Measurements from ENCODE around the gene YBX1.
"Not testable (repeated sequence)": the region's sequence is repeated elsewhere in the genome, so short reads cannot be mapped to it uniquely, and the experiment has no call there.

YBX1 gene

DNA sequence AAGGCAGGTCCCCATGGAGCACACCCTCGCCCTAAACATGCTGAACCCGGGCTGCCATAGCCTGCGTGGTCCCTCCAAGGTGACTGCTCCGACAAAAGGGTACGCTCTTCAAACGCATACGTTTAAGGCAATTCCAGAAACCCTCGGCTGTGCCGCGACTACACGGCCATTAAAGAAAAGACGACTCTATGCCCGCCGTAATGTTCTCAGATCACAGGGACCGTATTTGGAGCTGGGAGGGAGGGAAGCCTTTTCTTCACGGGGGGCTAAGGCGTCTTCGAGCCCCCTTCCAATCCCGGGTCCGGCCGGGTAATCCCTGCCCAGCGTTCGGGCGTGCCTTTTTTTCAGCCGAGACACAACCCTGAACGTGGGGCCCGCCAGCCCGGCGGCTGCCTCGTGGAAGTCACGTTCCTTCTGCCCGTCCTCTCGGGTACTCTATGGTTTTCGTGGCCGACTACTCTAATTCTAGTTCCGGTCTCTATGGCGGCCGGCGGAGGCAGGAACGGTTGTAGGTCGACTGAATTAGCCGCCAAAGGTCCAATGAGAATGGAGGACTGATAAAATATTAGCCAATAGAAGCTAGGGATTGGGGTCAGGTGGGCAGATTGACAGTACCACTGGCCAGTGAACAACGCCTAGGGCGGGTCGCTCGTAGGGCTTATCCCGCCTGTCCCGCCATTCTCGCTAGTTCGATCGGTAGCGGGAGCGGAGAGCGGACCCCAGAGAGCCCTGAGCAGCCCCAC, at the start of gene YBX1:
YBX1 (plus strand) TSS at position 678 of the 743 bp plus-strand sequence. CDS start 148 bp downstream, outside the sequence.
- peak; percentile 87 to 88 for DNase-seq (ENCODE audit: low read depth in 2 of 2)

DNA sequence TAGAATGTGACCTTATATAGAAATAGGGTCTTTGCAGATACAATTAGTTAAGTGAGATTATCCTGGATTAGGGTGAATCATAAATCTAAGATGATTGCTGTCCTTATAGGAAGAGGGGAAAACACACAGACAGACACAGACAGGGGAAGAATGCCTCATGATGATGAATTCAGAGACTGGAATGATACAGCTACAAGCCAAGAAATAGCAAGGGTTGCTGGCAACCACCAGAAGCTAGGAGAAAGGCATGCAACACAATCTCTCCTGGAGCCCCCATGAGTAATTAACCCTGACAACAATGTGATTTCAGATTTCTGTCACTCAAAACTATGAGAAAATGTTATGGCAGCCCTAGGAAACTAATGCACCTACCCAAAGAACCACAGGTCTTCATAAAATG, 43.1 kb upstream of the YBX1 start:
- no peak for DNase-seq (ENCODE audit: low read depth in 2 of 2)

DNA sequence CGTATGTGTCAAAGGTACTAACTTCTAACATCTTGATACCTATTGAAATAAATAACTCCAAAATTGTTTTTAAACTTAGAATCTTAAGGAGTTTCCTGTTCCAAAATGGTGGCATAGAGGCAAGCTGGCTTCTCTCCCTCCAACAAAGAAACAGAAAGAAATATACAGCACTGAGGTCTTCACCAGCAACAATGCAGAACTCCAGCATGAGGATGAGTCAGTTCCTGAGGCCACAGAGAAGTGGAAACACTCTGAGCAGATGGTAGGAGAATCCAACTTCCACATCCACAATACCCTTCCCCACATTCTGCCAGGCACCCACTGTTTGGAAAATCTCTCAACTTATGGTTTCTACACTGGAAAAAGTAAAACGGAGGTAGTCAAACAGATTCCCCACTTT, 36.2 kb upstream of the YBX1 start:
- DNase-seq (ENCODE audit: low read depth in 2 of 2) = no peak

DNA sequence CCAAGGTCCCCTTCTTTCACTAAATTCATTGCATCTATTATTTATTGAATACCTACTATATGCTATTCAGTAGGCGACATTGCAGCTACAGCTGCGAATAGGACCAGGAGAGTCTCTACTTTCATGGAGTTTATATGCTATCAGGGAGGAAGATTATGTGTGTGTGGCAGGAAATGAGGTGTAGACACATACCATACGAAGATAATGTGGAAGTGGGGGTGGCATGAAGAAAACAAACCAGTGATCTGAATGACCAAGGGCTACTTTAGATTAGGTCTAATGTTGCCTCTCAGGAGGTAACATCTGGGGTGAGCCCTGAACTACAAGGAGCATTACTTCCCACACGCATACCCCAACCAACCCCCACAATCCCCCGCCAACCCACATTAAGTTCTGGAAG, 25.0 kb upstream of the YBX1 start:
- DNase-seq (ENCODE audit: low read depth in 2 of 2) = no peak

DNA sequence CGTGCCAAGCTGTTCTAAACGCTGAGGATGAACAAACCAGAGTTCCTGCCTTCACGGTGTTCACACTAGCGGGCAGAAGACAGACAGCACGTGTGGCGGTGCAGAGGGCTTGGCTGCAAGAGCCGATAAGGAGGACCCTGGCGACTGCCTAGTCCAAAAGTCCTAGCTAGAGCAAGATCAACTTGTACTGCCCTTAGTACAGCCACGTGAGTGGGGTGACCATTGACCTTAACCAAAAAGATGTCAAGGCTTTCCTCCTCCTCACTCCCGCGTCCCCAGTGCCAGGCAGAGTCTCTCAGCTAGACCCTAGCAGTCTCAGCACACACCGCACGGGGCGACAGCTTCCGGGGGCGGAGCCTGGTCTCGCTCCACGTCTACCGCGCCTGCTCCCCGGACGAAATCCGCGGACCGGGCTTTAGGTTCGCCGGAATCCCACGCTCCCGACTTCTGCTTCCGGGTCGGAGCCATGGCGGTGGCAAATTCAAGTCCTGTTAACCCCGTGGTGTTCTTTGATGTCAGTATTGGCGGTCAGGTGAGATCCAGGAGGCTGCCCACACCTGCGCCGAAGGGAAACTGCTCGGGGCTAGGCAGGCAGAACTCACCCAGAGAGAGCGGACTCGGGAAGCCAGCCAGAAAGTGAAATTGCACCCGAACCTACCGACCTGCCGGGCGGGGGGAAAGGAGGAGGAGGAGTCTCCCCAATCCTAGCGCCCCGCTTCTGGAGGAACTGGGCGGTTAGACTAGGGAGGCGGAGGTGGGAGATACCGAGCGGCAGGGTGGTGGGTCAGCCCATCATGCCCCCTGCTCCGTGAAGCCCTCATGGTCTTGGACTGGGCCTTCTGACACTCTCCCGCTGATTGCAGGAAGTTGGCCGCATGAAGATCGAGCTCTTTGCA, 24.0 kb upstream of the YBX1 start, which contains the start of gene PPIH:
PPIH (plus strand) TSS at position 443 of the 896 bp plus-strand sequence; CDS start at position 467, 24 bp downstream.
- peak; percentile 74 to 84 for DNase-seq (ENCODE audit: low read depth in 2 of 2)

DNA sequence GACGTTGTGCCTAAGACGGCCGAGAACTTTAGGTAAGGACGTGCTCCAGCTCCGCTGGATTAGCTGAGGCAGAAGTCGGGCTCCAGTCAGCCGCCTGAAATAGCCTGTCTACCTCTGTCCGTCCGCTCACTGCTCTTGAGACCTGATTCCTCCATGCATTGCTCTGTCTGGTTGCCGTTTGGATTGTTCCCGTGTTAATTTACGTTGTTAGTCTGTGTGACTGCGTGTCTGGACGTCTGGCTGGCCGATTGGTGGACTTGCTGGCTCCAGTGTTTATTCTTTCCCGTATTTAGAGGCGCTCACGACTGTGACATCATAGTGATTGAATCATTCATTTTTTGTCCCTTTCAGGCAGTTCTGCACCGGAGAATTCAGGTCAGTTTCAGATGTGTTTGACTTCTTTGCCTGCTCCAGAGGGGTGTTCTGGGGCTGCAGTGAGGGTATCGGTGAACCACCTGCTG, 23.3 kb upstream of the YBX1 start:
- DNase-seq (ENCODE audit: low read depth in 2 of 2) = no peak

DNA sequence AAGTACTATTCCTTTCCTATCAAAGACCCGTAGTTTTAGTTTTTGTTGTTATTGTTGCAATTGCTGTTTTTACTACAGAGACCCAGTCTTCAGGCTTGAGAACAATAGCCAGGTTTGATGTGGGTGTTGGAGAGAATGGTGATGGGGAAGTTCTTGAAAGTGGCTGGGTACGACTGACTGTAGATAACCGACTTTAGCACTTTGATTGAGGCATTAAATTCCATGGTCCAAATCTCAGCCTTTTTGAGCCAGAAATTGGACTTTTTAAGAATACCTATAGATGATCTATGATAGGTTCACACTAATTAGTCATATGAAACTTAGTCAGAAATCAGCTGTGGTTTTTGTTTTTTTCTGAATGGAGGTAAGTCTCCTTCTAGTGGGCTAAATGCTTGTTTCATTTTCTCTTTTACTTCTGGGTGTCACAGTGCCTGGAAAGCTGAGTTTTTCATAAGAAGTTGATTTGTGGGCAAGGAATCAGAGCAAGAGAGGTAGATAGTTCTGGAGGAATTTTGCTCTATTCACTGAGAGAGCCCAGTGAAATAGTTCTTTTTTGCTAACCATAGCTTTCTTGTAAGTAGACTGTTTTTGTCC, 21.2 kb upstream of the YBX1 start:
- DNase-seq (ENCODE audit: low read depth in 2 of 2) = no peak

DNA sequence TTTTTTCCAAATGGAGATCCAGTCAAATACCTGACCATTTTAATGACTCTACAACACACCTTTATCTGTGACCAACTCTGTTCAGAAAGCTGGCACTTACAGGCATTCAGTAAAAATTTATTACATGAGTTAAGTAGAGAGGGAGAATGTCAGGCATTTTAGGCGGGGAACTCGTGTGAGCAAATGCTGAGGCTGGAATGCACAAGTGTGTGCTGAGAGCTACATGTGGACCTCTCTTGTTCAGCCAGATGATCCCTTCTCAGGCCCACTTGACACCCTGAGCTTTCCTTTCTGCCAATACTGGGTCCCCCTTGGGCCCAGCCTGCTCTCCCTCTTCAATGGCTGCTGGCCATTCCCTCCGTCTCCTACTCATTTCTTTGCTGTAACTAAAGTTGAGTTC, 12.3 kb upstream of the YBX1 start:
- no peak for DNase-seq (ENCODE audit: low read depth in 2 of 2)

DNA sequence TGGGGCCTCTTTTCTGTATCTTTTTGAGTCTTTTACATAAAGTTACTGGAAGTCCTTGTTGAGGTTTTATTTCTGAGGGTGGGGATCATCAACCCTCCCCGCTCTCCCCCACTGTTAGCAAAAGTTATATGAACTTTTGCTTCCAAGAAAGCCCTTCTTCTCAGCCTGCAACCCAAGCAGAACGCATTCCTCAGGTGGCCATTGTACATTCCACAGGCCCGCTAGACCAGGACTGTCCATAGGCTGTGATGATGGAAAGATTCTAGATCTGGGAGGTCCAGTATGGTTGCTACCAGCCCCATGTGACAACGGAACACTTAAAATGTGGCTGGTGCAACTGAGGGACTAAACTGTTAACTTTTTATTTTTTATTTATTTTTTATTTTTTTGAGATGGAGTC, 11.8 kb upstream of the YBX1 start:
- DNase-seq (ENCODE audit: low read depth in 2 of 2) = no peak

DNA sequence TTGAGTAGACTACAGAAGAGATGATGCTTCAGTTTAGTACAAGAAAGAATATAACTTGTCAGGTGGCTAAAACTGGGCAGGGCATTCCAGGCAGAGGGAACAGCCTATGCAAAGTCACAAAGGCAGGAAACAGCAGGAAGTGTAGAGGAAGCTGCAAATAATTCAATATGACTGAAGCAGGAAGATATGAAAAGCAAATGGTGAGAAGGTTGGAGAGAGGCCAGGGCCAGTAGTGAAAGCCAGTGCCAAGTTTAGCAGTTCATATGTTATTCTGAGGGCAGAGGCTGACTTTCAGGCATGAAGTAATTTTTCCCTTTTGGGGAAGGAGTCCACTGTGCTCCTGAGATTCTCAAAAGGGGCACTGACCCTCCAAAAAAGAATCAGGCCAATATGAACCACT, 8.0 kb upstream of the YBX1 start:
- DNase-seq (ENCODE audit: low read depth in 2 of 2) = no peak

DNA sequence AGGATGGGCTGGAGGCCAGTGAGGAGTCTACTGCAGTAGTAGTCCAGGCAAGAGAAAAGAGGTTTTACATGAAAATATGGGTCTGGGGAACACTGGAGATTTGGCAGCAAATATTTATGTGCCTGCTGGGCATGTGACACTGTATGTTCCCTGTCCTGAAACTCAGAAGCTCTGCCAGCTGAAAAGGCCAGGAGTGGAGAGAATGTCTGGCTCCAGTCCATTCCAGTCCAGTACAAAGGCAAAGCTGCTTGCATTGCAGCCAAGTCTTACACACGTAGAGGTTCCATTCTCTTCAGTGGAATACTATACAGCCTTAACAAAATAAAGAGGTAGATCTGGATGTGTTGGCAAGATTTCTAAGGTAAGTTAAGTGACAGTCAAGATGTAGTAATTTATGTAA, 7.5 kb upstream of the YBX1 start:
- no peak for DNase-seq (ENCODE audit: low read depth in 2 of 2)

DNA sequence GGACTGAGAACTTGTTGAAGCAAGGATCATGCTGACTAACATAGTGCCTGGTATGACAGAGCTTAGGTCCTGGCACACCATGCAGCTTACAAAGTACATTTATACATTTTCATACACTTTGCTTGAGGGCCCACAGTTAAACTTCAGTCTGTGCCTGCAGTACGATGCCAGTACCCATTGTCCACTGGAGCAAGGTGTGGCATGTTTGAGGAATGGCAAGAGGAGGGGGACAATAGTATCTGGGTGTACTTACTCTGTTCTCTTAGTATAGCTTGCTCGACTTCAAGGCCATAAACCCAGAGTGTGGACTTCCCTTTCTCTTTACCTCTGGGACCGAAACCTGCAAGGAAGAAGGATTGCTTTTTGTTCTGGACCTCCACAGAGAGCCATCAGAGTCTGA, 6.8 kb upstream of the YBX1 start:
- no peak for DNase-seq (ENCODE audit: low read depth in 2 of 2)

DNA sequence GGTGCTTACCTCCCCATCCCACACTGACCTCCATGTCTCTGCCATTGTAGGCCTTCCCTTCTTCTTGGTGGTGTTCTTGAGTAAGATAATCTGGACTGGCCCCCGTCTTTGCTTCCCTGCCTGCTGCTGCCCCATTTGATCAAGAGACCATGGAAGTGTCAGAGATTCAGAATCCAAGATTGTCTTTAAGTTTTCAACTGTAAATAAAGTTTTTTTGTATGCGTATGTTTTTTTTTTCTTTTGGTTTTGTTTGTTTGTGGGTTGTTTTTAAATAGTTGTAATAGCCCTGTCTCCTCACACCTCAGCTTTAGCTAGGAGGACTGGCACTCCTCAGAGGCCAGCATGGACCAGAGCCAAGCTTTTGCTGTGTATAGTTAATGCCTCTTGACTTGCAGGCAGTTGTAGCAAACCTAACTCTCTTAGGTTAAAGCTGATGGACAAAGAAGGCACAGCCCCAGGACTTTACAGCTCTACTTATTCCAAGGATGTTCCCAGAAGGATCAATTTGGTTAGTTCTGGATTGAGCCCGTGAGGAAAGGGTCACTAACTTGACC, 5.6 kb upstream of the YBX1 start:
- no peak for DNase-seq (ENCODE audit: low read depth in 2 of 2)

DNA sequence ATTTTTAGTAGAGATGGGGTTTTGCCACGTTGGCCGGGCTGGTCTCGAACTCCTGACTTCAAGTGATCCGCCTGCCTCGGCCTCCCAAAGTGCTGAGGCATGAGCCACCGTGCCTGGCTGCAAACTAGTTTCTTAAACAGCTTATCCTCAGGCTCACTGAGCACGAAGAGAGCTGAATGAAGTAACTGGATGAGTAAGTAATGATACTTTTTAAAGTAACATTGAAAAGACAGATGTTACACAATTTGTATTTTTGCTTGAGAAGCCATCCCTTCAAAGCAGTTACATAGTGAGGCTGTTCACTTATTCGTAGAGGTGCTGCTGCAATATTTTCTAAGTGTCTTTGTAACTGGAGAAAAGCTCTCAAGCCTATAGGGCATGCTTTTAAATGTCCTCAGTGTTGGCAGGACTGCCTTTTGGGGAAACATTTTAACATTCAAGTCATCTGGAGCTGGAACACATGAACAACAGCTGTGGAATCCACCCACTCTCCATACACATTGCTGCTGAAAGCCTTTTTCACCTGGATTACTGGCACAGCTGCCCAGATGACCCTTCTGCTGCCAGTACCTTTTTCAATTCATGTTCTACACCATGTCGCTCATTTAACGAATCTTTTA, 2.7 kb upstream of the YBX1 start:
- DNase-seq (ENCODE audit: low read depth in 2 of 2) = no peak

DNA sequence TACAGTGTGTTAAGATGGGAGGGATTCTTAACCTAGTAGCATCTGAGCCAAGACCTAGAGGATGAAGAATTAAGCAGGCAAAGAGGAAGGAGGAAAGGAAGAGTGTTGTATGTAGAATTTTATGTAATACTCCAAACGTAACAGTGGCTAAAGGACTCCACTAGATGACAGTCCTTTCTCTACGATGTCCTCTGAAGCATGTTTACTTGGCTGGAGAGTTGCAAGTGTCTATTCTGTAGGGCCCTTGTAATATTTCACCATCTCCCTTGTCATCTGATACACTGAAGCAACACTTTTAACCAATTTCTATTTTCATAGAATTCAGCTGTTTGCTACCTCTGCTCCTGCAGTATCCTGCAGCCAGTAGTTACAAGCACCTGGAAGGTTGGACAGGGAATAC, 2.2 kb upstream of the YBX1 start:
- no peak for DNase-seq (ENCODE audit: low read depth in 2 of 2)

DNA sequence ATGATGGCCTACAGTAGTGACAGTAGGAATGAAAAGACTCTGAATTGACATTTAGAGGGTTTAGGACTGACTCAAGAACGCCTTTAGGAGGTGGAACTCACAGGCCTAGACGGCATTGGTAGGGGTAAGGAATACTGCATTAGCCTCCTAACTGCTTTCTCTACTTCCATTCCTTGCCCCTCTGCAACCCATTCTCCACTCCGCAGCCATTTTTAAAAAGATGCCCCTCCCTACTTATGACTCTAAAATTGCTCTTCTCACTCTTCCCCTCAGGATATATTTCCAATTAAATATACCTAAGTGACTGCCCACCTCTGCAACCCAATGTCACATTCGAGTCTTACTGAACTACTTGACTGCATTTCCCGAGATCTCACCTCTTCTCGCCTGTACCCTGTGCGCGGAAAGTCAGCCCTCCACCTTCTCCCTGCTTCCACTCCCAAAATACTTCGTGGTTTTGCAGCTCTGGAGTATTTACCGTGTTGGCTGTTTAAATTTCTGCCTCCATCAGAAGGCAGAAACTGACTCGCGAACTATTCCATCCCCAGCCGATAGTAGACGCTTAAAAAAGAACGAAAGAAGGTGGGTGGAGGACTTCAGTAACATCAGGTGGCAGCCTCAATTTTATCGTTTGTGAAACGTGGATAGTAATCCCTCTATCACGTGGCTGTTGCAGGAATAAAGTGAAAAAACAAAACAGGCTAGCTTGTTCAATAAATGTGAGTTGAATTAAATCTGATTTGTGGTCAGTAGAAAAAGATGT, 1.1 kb upstream of the YBX1 start:
- DNase-seq (ENCODE audit: low read depth in 2 of 2) = no peak

DNA sequence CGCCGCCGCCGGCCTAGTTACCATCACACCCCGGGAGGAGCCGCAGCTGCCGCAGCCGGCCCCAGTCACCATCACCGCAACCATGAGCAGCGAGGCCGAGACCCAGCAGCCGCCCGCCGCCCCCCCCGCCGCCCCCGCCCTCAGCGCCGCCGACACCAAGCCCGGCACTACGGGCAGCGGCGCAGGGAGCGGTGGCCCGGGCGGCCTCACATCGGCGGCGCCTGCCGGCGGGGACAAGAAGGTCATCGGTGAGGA, 193 bp downstream of the YBX1 start:
- DNase-seq (ENCODE audit: low read depth in 2 of 2) = not testable (repeated sequence)

DNA sequence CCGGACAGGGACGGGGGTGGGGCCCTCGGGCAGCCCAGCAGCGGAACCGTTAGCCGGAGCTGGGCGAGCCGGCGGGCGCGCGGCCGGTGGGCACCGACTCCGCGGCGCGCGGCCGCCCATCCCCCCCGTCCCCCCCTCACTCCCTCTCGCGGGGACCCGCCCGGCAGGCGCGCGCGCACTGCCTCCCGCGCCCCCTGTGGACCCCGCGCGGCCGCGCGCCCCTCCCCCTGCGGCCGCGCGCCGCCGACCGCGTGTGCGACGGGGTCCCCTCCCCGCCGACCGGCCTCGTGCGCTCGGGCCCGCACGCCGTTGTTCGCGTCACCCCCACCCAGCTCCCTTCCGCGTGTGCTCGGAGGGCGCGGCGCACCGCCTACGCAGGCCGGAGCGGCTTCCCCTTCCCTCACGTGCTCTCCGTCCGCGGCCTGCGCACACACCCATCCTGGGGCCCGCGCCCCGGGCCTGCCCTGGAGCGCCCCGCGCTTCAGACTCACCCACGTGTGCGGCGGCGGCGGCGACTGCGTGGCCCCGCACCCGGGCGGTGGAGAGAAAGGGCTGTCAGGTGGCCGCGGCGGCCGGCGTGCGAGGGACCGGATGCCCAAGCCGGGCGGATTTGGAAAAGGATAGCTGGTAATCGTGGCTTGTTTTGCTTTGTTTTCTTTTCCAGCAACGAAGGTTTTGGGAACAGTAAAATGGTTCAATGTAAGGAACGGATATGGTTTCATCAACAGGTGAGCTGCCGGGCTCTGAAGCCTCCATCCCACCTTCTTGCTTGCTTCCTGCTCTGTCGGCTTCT, 717 bp downstream of the YBX1 start:
- DNase-seq (ENCODE audit: low read depth in 2 of 2) = peak; percentile 21 to 35

DNA sequence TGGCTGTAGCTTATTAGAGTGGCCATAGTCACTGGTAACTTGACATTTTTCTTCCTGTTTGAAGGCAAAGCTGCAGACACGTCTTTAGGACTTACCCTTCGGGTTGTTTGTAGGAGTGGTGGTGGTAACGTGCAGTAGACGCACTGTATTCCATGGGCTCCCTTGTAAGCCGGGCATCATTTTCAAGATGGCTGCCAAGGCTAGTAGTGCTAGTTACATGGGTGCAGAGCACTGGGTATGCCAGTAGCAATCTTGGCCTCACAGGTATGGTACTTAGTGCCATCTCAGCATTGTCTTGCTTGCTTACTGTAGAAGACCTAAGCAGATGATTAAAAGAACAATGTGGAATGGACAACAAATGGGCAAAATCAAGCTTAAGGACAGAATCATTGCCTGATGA, 1.9 kb downstream of the YBX1 start:
- DNase-seq (ENCODE audit: low read depth in 2 of 2) = no peak

DNA sequence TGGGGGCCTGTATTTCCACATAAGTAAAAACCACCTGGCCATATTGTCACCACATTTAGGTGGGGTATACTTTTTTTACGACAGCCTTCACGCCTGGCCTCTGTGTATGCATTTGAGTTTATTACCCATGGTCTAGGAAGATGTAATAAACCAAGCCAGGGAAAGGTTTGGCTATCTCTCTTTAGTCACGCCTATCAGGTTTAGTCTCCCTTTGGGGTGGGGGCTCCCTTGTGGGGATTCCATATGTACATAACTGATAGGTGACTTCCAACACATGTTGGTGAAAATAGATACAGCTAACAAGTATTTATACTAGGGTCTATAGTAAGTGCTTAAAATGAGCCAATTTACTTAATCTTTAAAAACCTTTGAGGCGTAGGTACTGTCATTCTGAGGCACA, 4.2 kb downstream of the YBX1 start:
- no peak for DNase-seq (ENCODE audit: low read depth in 2 of 2)

Data from stimulated activated CD4-positive, alpha-beta T cell treated with anti-CD3 and anti-CD28 coated beads, Interleukin-1b, Interleukin-23, amount 100 ng/mL, for 1 hour (primary cell).